Spleen (tissue), 7 donors: ENCODE results near the gene MACROD2.

Experiments
- POLR2A ChIP-seq, 3 donors: fragments of 450-650 bp; IDR thresholded peaks; one replicate each; pipeline ENCODE4 v1.5.1; 2017; ENCODE audit warnings: antibody characterized with exemption in 3 of 3, mild to moderate bottlenecking in 1 of 3
- TF ChIP-seq, protein P1 (sequence below), 11 experiments: fragments of 200-600 bp in 7 of 11; fragments of 450-650 bp in 4 of 11; sonication (generic) in 4 of 11; IDR thresholded peaks in 8 of 11; conservative IDR thresholded peaks in 3 of 11; 1 replicate in 7 of 11; 2 replicates in 4 of 11; pipeline versions ENCODE4 v1.4.0 to v1.8.0; 2016 to 2021; ENCODE audit warnings: antibody characterized with exemption in 11 of 11, inconsistent platforms in 4 of 11, mild to moderate bottlenecking in 1 of 11
- donor health status: DM: no; HTN: no; CAD: no; lungs with moderate emphysema.
- donor health status: DM: no; HTN: no; CAD: no.
- donor health status: DM: no; HTN: no; CAD: no.

- no peak for TF ChIP-seq POLR2A (IDR thresholded peaks at IDR 0.05)
- TF ChIP-seq, protein P1, sequence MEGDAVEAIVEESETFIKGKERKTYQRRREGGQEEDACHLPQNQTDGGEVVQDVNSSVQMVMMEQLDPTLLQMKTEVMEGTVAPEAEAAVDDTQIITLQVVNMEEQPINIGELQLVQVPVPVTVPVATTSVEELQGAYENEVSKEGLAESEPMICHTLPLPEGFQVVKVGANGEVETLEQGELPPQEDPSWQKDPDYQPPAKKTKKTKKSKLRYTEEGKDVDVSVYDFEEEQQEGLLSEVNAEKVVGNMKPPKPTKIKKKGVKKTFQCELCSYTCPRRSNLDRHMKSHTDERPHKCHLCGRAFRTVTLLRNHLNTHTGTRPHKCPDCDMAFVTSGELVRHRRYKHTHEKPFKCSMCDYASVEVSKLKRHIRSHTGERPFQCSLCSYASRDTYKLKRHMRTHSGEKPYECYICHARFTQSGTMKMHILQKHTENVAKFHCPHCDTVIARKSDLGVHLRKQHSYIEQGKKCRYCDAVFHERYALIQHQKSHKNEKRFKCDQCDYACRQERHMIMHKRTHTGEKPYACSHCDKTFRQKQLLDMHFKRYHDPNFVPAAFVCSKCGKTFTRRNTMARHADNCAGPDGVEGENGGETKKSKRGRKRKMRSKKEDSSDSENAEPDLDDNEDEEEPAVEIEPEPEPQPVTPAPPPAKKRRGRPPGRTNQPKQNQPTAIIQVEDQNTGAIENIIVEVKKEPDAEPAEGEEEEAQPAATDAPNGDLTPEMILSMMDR (IDR thresholded peaks at IDR 0.05 in 8 of 11, conservative IDR thresholded peaks at IDR 0.05 in 3 of 11) = no peak
These were observed 1916.3 kb downstream of the MACROD2 start for GRCh38 chr20:15911581-15911980.
